ENCODE results near the gene PHKG2.

PHKG2 gene

DNA sequence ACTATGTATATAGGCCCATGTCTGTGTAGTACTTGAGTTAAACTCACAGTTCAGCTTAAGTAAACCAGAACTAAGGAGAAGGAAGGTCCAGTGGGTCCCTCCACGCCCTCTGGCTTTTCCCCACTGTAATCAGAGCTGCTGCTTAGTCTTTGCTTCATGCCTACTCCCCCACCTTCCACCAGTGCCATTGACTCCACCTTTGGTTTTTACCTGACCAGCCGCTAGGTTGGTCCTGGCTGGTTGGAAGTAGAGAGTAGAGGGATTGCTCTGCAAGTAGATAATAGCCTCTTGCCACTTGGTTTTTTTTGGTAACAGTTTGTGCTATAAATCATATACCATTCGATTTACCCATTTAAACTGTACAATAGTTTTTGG is 22.8 kb upstream of the PHKG2 start:
- no peak for DNase-seq (ENCODE audit: extremely low read depth in 1 of 2, low read depth in 1 of 2)

GRCh38 chr16:30728321-30728720 is 19.9 kb upstream of the PHKG2 start:
- no peak for DNase-seq (ENCODE audit: extremely low read depth in 1 of 2, low read depth in 1 of 2)

DNA sequence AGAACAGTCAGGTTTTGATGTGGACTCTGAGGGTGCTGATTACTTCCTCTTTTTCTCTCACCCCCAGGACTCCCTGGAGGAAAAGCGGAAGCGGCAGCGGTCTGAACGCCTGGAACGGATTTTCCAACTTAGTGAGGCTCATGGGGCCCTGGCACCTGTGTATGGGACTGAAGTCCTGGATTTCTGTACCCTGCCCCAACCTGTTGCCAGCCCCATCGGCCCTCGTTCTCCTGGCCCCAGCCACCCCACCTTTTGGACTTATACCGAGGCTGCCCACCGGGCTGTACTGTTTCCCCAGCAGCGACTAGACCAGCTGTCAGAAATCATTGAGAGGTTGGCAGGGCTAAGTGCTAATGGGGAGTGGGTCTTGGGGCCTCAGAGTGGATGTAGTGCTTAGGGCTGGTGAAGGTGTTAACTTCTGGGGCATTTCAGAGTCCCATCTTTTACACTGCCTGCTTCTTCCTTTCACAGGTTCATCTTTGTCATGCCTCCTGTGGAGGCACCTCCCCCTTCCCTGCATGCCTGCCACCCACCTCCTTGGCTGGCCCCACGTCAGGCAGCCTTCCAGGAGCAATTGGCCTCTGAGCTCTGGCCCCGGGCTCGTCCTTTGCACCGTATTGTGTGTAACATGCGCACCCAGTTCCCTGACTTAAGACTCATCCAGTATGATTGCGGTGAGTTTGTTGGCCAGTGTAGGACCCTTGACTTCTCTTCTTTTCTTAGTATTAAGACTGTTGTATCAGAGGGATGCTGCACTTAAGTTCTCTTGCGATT is 19.1 kb upstream of the PHKG2 start:
- DNase-seq (ENCODE audit: extremely low read depth in 1 of 2, low read depth in 1 of 2): no peak

DNA sequence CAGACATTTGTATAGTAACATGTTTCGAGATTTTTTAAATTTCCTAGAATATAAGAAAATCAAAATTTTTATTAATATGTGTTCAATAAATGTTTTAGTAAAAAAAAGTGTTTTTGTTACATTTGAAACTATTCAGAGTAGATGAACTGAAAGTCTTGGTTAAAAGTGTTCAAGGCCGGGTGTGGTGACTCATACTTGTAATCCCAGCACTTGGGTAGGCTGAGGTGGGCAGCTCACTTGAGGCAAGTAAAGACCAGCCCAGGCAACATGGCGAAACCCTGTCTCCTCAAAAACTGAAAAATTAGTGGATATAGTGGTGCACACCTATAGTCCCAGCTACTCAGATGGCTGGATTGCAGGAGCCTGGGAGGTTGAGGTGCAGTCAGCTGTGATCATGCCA is 16.8 kb upstream of the PHKG2 start:
- no peak for DNase-seq (ENCODE audit: extremely low read depth in 1 of 2, low read depth in 1 of 2)

DNA sequence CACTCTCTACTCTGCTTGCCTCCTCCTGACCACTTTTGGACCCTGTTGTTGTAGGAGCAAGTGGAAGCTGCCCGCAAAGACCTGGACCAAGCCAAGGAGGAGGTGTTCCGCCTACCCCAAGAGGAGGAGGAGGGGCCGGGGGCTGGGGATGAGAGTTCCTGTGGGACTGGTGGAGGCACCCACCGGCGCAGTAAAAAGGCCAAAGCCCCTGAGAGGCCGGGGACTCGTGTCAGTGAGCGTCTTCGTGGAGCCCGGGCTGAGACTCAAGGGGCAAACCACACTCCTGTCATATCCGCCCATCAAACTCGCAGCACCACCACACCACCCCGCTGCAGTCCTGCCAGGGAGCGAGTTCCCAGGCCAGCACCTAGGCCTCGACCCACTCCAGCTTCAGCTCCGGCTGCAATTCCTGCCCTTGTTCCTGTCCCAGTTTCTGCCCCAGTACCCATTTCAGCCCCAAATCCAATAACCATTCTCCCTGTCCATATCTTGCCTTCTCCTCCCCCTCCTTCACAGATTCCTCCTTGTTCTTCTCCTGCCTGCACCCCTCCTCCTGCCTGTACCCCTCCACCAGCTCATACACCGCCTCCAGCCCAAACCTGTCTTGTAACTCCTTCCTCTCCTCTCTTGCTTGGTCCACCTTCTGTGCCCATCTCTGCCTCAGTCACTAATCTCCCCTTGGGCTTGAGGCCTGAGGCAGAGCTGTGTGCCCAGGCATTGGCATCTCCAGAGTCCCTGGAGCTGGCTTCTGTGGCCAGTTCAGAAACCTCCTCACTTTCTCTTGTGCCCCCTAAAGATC is 11.0 kb upstream of the PHKG2 start:
- no peak for DNase-seq (ENCODE audit: extremely low read depth in 1 of 2, low read depth in 1 of 2)

DNA sequence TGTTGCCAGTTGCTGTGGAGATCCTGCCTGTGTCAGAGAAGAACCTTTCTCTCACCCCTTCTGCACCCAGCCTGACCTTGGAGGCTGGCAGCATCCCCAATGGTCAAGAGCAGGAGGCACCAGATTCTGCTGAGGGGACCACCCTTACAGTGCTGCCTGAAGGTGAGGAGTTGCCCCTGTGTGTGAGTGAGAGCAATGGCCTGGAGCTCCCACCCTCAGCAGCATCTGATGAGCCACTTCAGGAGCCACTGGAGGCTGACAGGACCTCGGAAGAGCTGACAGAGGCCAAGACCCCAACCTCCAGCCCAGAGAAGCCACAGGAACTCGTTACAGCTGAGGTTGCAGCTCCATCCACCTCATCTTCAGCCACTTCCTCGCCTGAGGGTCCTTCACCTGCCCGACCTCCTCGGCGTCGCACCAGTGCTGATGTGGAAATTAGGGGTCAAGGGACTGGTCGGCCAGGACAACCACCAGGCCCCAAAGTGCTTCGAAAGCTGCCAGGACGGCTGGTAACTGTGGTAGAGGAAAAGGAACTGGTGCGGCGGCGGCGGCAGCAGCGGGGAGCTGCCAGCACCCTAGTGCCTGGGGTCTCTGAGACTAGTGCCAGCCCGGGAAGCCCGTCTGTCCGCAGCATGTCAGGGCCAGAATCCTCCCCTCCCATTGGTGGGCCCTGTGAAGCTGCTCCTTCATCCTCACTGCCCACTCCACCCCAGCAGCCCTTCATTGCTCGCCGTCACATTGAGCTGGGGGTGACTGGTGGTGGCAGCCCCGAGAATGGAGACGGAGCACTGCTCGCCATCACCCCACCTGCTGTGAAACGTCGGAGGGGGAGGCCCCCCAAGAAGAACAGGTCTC is 10.2 kb upstream of the PHKG2 start:
- no peak for DNase-seq (ENCODE audit: extremely low read depth in 1 of 2, low read depth in 1 of 2)

DNA sequence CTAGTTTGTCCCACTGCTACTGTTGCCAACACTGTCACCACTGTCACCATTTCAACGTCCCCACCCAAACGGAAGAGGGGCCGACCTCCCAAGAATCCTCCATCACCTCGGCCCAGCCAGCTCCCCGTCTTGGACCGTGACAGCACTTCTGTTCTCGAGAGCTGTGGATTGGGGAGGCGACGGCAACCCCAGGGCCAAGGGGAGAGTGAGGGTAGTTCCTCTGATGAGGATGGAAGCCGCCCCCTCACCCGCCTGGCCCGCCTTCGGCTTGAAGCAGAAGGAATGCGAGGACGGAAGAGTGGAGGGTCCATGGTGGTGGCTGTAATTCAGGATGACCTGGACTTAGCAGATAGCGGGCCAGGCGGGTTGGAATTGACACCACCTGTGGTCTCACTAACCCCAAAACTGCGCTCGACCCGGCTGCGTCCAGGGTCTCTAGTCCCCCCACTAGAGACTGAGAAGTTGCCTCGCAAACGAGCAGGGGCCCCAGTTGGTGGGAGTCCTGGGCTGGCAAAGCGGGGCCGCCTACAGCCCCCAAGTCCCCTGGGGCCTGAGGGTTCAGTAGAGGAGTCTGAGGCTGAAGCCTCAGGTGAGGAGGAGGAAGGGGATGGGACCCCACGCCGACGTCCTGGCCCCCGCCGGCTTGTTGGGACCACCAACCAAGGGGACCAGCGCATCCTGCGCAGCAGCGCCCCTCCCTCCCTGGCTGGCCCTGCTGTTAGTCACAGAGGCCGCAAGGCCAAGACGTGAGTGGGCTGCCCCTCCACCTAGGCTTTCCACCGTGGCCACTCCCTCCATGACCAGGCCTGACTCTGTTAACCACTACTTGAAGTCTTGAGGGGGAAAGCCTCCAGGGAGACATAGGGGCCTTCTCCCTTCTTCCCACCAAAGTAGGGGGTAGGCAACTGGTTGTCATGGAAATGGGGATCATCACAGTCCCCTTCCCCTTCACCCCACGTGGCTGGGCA is 9.0 kb upstream of the PHKG2 start:
- no peak for DNase-seq (ENCODE audit: extremely low read depth in 1 of 2, low read depth in 1 of 2)

GRCh38 chr16:30740364-30741251 is 7.6 kb upstream of the PHKG2 start:
- DNase-seq (ENCODE audit: extremely low read depth in 1 of 2, low read depth in 1 of 2): peak in 1 of 2 donors; percentile 15

DNA sequence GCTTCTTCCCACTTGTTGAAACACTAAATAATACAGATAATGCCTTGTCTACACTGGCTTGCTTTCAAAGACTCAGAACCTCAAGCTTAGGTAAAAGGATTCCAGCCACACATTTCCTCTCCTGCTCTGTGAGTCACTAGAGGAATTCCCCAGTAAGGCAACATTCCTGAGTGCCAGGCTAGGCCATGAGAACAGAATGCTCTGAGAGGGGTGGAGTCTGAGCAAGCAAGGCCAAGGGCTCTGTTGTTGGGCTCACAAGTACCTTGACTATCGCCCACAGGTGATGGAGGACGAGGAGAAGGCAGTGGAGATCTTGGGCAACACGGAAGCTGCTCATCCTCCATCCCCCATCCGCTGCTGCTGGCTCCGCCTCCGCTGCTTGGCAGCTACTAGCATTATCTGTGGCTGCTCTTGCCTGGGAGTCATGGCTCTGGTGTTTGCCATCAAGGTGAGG is 6.7 kb upstream of the PHKG2 start:
- DNase-seq (ENCODE audit: extremely low read depth in 1 of 2, low read depth in 1 of 2): no peak

GRCh38 chr16:30743716-30744115 is 4.5 kb upstream of the PHKG2 start:
- no peak for DNase-seq (ENCODE audit: extremely low read depth in 1 of 2, low read depth in 1 of 2)

GRCh38 chr16:30744183-30744582 is 4.0 kb upstream of the PHKG2 start:
- DNase-seq (ENCODE audit: extremely low read depth in 1 of 2, low read depth in 1 of 2): no peak

DNA sequence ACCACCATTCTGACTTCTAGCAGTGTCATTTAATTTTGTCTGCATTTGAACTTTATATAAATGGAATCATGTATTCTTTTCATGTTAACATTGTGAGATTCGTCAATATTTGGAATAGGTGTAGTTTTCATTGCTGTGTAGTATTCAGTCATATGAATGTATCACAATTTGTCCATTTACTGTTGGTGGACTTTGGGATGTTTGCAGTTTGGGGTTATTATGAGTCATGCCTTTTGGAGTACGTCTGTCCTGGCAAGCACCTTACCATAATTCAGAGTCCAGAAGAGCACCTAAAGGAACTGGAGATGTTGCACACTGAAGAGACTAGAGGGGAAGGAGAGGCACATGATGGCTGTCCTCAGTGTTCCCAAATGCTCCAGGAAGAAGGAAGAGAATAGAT is 3.1 kb upstream of the PHKG2 start:
- DNase-seq (ENCODE audit: extremely low read depth in 1 of 2, low read depth in 1 of 2): no peak

DNA sequence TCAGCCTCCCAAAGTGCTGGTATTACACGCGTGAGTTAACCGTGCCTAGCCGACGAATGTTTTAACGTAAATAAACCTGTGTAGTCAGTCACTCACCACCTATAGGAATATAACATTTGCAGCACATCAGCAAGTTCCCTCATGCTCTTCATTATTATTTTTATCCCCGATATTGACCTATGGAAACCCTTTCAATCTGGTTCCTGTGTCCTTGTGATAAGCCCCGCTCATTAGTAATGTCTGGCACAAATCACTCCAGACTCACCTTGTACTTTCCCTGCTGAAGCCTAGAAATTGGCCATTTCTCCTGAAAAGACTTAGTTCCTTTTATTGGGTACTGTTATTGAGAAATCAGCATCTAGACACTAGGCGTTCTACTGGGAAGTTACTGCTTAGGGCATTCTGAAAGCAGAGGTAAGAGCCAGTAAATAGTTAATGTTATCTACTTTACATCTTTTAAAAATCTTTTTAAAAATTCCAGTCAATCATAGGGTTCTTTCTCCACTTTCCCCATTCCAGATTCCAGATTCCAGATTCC is 1.5 kb upstream of the PHKG2 start:
- DNase-seq (ENCODE audit: extremely low read depth in 1 of 2, low read depth in 1 of 2): no peak

- no peak for DNase-seq (ENCODE audit: extremely low read depth in 1 of 2, low read depth in 1 of 2)
These were observed 894 bp upstream of the PHKG2 start for GRCh38 chr16:30747331-30747730.

- DNase-seq (ENCODE audit: extremely low read depth in 1 of 2, low read depth in 1 of 2): no peak
These were observed 615 bp downstream of the PHKG2 start for GRCh38 chr16:30748634-30749445.

DNA sequence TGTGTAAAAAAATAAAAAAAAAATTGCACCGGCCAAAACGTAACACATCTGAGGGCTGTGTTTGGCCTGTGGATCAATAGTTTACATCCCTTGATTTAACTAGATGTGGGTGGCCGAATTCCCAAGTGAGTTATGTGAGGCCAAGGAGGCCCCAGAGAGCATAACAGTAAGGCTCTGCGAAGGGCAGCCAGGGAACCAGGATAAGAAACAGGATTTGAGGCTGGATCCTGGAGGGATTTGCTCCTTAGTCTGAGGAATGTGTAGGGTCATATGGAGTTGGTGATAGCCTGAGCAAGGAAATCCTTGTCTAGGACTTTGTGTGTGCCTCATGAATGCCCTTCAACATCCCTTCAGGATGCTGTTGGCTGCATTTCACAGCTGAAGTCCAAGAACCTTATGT is 2.0 kb downstream of the PHKG2 start:
- no peak for DNase-seq (ENCODE audit: extremely low read depth in 1 of 2, low read depth in 1 of 2)

GRCh38 chr16:30750876-30751465 is 2.7 kb downstream of the PHKG2 start:
- DNase-seq (ENCODE audit: extremely low read depth in 1 of 2, low read depth in 1 of 2): no peak

- DNase-seq (ENCODE audit: extremely low read depth in 1 of 2, low read depth in 1 of 2): no peak
These were observed 5.4 kb downstream of the PHKG2 start for GRCh38 chr16:30753596-30753995.
